Tibial artery (tissue), 4 donors: Measurements from ENCODE around the gene CD53.

Experiments used
- DNase-seq, 2 donors: peaks; one replicate each; pipeline ENCODE4 v3.0.0-alpha.2; 2019
- H3K27ac ChIP-seq, 2 donors: fragments of 200-600 bp; sonication (generic) in 1 of 2; 1 replicate in 1 of 2; 2 replicates in 1 of 2; pipeline ENCODE4 v1.5.1; 2018 to 2019; ENCODE audit warnings: mild to moderate bottlenecking in 1 of 2
- H3K27me3 ChIP-seq, 2 donors: fragments of 200-600 bp; sonication (generic) in 1 of 2; one replicate each; pipeline versions ENCODE4 v1.5.1 to v1.6.0; 2016 to 2019
- H3K36me3 ChIP-seq, 3 donors: fragments of 200-600 bp; sonication (generic) in 2 of 3; one replicate each; pipeline ENCODE4 v1.5.1; 2016 to 2019; ENCODE audit warnings: mild to moderate bottlenecking in 2 of 3
- H3K4me1 ChIP-seq, 4 donors: fragments of 200-600 bp; sonication (generic) in 2 of 4; 1 replicate in 3 of 4; 2 replicates in 1 of 4; pipeline ENCODE4 v1.5.1; 2016 to 2019
- H3K4me3 ChIP-seq, 2 donors: fragments of 200-600 bp; sonication (generic) in 1 of 2; 1 replicate in 1 of 2; 2 replicates in 1 of 2; pipeline ENCODE4 v1.5.1; 2018 to 2019; ENCODE audit warnings: mild to moderate bottlenecking in 2 of 2
- H3K9me3 ChIP-seq, 3 donors: fragments of 200-600 bp; sonication (generic) in 1 of 3; one replicate each; pipeline ENCODE4 v1.5.1; 2016 to 2019
- intact Hi-C: fragments of 100-400 bp; cut with DNase I; formaldehyde crosslinking; loops from one replicate; pipeline ENCODE4 v1.15.0; 2023; ENCODE audit warnings: low total_unique reads
- TF ChIP-seq, protein P1 (sequence below), 2 experiments: fragments of 200-600 bp in 1 of 2; fragments of 450-650 bp in 1 of 2; IDR thresholded peaks; one replicate each; pipeline ENCODE4 v1.5.1; 2017 to 2019; ENCODE audit warnings: antibody characterized with exemption in 2 of 2, mild to moderate bottlenecking in 1 of 2, moderate library complexity in 1 of 2

The CD53 gene

DNA sequence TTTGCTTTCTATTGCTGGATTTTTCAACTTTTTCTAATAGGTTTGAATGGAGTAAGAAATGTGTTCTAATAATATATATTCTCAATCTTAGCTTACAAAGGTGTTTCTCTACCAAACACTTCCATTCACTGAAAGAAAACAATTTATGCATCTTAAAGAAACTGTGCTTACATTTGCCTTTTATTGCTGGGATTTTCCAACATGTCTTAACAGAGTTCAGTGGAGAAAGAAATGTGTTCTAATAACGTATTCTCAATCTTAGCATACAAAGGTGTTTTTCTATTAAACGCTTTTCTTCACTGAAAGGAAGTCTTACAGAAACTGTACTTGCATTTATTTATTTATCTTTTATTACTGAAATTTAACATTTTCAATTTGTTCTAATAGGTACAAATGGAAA lies 5.6 kb downstream of the CD53 start:
- TF ChIP-seq, protein P1, sequence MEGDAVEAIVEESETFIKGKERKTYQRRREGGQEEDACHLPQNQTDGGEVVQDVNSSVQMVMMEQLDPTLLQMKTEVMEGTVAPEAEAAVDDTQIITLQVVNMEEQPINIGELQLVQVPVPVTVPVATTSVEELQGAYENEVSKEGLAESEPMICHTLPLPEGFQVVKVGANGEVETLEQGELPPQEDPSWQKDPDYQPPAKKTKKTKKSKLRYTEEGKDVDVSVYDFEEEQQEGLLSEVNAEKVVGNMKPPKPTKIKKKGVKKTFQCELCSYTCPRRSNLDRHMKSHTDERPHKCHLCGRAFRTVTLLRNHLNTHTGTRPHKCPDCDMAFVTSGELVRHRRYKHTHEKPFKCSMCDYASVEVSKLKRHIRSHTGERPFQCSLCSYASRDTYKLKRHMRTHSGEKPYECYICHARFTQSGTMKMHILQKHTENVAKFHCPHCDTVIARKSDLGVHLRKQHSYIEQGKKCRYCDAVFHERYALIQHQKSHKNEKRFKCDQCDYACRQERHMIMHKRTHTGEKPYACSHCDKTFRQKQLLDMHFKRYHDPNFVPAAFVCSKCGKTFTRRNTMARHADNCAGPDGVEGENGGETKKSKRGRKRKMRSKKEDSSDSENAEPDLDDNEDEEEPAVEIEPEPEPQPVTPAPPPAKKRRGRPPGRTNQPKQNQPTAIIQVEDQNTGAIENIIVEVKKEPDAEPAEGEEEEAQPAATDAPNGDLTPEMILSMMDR (IDR thresholded peaks at IDR 0.05): no peak

GRCh38 chr1:110878993-110879392 lies 6.0 kb downstream of the CD53 start:
- no peaks in the 10 kb centered on the region for H3K27me3 ChIP-seq
- H3K36me3 ChIP-seq: no peaks in the 10 kb centered on the region
- no peak overlapping the region for H3K4me3 ChIP-seq
- TF ChIP-seq, protein P1 (IDR thresholded peaks at IDR 0.05): no peak
- no peaks in the 10 kb centered on the region for H3K9me3 ChIP-seq
- H3K27ac ChIP-seq: no peak overlapping the region
- intact Hi-C loops: no loop called here
- no peaks in the 10 kb centered on the region for H3K4me1 ChIP-seq
- DNase-seq: no peak

More for the DNA sequence above, 5.6 kb downstream of the CD53 start:
- no peaks in the 10 kb centered on the region for H3K9me3 ChIP-seq
- intact Hi-C loops: no loop called here
- H3K27me3 ChIP-seq: no peaks in the 10 kb centered on the region
- H3K36me3 ChIP-seq: no peaks in the 10 kb centered on the region
- H3K4me1 ChIP-seq: no peaks in the 10 kb centered on the region
- H3K4me3 ChIP-seq: no peak overlapping the region
- no peak overlapping the region for H3K27ac ChIP-seq
- no peak for DNase-seq

GRCh38 chr1:110879758-110880606 lies 7.0 kb downstream of the CD53 start:
- H3K4me3 ChIP-seq: no peak overlapping the region
- TF ChIP-seq, protein P1 (IDR thresholded peaks at IDR 0.05): no peak
- no peaks in the 10 kb centered on the region for H3K4me1 ChIP-seq
- no peak overlapping the region for H3K27ac ChIP-seq
- no peaks in the 10 kb centered on the region for H3K27me3 ChIP-seq
- intact Hi-C loops: no loop called here
- DNase-seq: no peak
- H3K9me3 ChIP-seq: no peaks in the 10 kb centered on the region
- H3K36me3 ChIP-seq: no peaks in the 10 kb centered on the region

DNA sequence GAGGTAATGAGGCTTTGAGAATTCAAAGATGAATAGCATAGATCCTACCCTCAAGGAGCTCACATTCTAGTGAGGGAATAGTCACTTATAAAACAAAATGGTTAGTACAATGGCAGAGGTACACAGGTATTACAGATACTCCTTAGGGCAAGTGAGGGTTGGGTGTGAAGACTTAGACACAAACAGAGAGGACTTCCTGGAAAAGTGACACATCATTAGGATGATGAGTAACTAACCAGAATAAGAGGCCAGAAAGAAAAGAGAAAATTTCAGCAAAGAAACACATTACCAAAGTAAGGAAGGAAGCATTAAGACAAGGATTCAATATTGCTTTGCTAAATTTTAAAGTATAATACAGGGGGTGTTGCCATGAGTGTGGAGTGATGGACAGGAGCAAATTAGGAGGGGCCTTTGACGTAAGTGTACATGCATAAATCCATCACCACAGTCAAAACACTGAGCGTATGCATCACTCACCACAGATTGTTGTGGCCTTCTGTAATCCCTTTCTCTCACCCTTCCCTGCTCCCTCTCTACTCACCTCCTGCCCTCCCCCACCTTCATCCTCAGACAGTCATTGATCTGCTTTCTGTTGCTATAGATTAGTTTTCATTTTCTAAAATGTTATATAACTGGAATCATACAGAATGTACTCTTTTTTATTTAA lies 7.9 kb downstream of the CD53 start:
- H3K36me3 ChIP-seq: no peaks in the 10 kb centered on the region
- intact Hi-C loops: no loop called here
- TF ChIP-seq, protein P1 (IDR thresholded peaks at IDR 0.05): no peak
- H3K27ac ChIP-seq: no peak overlapping the region
- H3K27me3 ChIP-seq: no peaks in the 10 kb centered on the region
- H3K4me3 ChIP-seq: no peak overlapping the region
- H3K9me3 ChIP-seq: no peaks in the 10 kb centered on the region
- no peak for DNase-seq
- no peaks in the 10 kb centered on the region for H3K4me1 ChIP-seq

DNA sequence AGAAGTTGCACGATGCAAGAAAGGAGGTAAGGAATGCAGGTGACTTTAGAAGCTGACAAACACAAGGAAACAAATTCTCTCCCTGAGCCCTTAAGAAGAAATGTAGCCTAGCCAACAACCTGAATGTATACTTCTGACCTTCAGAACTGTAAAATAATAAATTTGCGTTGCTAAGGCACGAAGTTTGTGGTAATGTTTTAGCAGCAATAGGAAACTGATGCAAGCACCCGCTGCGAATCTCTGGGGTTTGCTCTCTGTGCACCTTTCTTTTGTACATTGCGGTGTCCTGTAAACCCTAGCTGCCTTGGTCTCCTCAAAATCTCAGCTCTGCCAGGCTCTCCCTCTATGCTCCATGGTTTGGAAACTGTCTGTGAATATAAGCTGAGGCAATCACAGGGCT lies 15.1 kb downstream of the CD53 start:
- Histone ChIP-seq H3K36me3 (no peaks in the 10 kb centered on the region), H3K9me3 (no peaks in the 10 kb centered on the region), H3K4me1 (no peaks in the 10 kb centered on the region), H3K27ac (no peak overlapping the region), H3K4me3 (no peak overlapping the region), H3K27me3 (no peaks in the 10 kb centered on the region)
- intact Hi-C loops: no loop called here
- TF ChIP-seq, protein P1 (IDR thresholded peaks at IDR 0.05): no peak
- no peak for DNase-seq
